B cell (primary cell): ENCODE data around the gene SNCAIP.

Source experiments
- CTCF ChIP-seq: fragments of 200-600 bp; IDR thresholded peaks from one replicate; pipeline ENCODE4 v1.8.0; 2022; ENCODE audit warnings: antibody characterized with exemption, mild to moderate bottlenecking
- EZH2 ChIP-seq: IDR thresholded peaks from 2 replicates; pipeline ENCODE4 v1.6.1; 2012; ENCODE audit warnings: borderline replicate concordance, low read depth, mild to moderate bottlenecking, moderate library complexity, low read length; ENCODE audit not compliant: insufficient read depth, poor library complexity, severe bottlenecking

- TF ChIP-seq CTCF (no peak), EZH2 (no peak)
These were observed 82.4 kb downstream of the SNCAIP start for GRCh38 chr5:122394284-122394930.
